CD4-positive, alpha-beta T cell treated with Interferon alpha-2 for 1 hour (primary cell): ENCODE results near the gene ANKS3.

ENCODE experiments used
- DNase-seq, 2 donors: peaks; one replicate each; pipeline ENCODE4 v3.0.0-alpha.2; 2020 to 2022

ANKS3 gene

GRCh38 chr16:4695473-4696171 lies 38.4 kb downstream of the ANKS3 start:
- DNase-seq, result no peak

GRCh38 chr16:4694642-4695451 lies 39.2 kb downstream of the ANKS3 start:
- no peak for DNase-seq

- peak; percentile 28 to 57 for DNase-seq
These were observed 40.0 kb downstream of the ANKS3 start for GRCh38 chr16:4693956-4694641.

GRCh38 chr16:4693296-4693955 lies 40.6 kb downstream of the ANKS3 start, which contains the start of gene NUDT16L1:
Gene NUDT16L1, plus strand, starts transcription at chr16:4693562. Its CDS starts 165 bp downstream, at chr16:4693727.
- DNase-seq, result peak; percentile 96 to 97

GRCh38 chr16:4692460-4693295 lies 41.4 kb downstream of the ANKS3 start:
- DNase-seq, result no peak

GRCh38 chr16:4691666-4692412 lies 42.2 kb downstream of the ANKS3 start:
- no peak for DNase-seq

- DNase-seq, result no peak
These were observed 43.0 kb downstream of the ANKS3 start for GRCh38 chr16:4690946-4691665.

- no peak for DNase-seq
These were observed 44.0 kb downstream of the ANKS3 start for GRCh38 chr16:4689864-4690704.

- no peak for DNase-seq
These were observed 44.9 kb downstream of the ANKS3 start for GRCh38 chr16:4689091-4689671.

GRCh38 chr16:4688674-4689045 lies 45.4 kb downstream of the ANKS3 start:
- DNase-seq, result no peak

GRCh38 chr16:4687946-4688673 lies 46.0 kb downstream of the ANKS3 start:
- DNase-seq, result no peak

- DNase-seq, result no peak
These were observed 46.7 kb downstream of the ANKS3 start for GRCh38 chr16:4687416-4687815.

- no peak for DNase-seq
These were observed 47.4 kb downstream of the ANKS3 start for GRCh38 chr16:4686497-4687210.

- DNase-seq, result no peak
These were observed 48.1 kb downstream of the ANKS3 start for GRCh38 chr16:4685776-4686496.

GRCh38 chr16:4685292-4685691 lies 48.8 kb downstream of the ANKS3 start:
- DNase-seq, result no peak

- no peak for DNase-seq
These were observed 49.3 kb downstream of the ANKS3 start for GRCh38 chr16:4684763-4685162.

- DNase-seq, result no peak
These were observed 49.9 kb downstream of the ANKS3 start for GRCh38 chr16:4684058-4684715.
